SK-N-MC (cell line): ENCODE data around the gene DNAH12.

Experiments
- EZH2 ChIP-seq: fragments of 200-600 bp; sonication (generic); IDR thresholded peaks from one replicate; pipeline ENCODE4 v1.6.1; 2017; ENCODE audit warnings: antibody characterized with exemption
- FOXP2 ChIP-seq: optimal IDR thresholded peaks from 2 replicates; pipeline ENCODE3; 2011; ENCODE audit warnings: mild to moderate bottlenecking, moderate library complexity; ENCODE audit not compliant: insufficient read depth; ENCODE audit errors: extremely low read length, control extremely low read depth
- POLR2AphosphoS5 ChIP-seq: IDR thresholded peaks from 2 replicates; pipeline ENCODE4 v1.6.1; 2012; ENCODE audit warnings: mild to moderate bottlenecking, low read depth, low read length, borderline replicate concordance

DNA sequence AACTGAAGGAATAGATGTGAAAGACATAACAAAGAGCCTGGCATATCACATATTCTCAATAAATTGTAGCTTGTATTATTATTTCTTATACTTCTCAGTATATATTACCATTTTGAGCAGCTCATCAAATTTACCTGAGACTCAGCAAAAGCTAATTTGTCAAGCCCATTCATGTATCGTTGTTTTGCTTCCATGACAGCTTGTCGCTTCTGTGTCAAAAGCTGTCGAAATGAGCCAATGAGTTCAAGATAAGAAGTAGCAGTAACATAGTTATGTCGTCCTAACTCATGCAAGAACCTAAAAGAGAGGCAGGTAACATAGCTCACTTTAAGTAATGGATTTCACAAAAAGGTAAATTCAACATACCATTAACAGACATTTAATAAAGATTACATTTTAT lies 157.8 kb downstream of the DNAH12 start:
- TF ChIP-seq EZH2 (no peak), POLR2AphosphoS5 (no peak), FOXP2 (no peak)
